NCI-H187 (cell line): ENCODE results near the gene LEMD2.
"Not testable (repeated sequence)": the region's sequence is repeated elsewhere in the genome, so short reads cannot be mapped to it uniquely, and the experiment has no call there.

ENCODE experiments used
- DNase-seq, 2 experiments: peaks; one replicate each; lab custom pipeline; 2025; lab: John Stamatoyannopoulos, UW

LEMD2 gene

DNA sequence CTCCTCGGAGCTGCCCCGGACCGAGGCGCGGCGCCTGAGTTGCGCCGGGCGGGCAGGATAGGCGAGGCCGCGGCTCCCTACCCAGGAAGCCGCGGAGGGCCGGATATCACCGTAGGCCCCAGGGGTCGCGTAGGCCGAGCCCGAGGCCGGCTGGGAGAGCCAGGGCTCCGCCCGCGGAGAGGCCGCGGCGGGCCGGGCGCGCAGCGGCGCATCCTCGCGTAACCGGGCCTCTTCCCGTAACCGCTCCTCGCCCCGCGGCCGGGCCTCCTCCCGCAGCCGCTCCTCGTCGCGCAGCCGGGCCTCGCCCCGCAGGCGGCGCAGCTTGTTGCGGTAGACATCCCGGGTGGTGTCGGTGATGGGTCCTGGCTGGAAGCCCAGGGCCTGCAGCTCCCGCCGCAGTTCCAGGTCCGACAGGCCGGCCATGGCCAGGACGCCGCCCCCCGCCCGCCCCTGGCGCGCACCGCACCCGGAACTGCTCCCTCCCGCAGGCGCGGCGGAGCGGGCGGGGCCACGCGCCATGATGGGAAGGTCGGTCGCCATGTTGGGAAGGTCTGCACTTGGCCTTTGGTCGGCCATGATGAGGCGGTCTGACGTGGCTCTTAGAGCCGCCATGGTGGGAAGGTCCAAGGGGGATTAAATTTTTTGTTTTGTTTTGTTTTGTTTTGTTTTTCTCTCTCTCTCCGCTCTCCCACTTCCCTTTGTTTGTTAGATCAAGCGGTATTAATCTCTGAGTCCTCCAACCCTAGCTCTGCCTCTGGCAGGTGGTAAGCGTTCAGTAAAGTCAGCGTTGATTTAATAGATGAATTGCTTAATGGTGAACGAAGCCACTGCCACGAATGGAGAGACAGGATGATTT lies at the start of gene LEMD2:
TSS of gene LEMD2 (minus strand) at position 437 of the 856 bp plus-strand sequence. CDS start at position 423, 14 bp downstream.
- peak; percentile 79 to 85 for DNase-seq

DNA sequence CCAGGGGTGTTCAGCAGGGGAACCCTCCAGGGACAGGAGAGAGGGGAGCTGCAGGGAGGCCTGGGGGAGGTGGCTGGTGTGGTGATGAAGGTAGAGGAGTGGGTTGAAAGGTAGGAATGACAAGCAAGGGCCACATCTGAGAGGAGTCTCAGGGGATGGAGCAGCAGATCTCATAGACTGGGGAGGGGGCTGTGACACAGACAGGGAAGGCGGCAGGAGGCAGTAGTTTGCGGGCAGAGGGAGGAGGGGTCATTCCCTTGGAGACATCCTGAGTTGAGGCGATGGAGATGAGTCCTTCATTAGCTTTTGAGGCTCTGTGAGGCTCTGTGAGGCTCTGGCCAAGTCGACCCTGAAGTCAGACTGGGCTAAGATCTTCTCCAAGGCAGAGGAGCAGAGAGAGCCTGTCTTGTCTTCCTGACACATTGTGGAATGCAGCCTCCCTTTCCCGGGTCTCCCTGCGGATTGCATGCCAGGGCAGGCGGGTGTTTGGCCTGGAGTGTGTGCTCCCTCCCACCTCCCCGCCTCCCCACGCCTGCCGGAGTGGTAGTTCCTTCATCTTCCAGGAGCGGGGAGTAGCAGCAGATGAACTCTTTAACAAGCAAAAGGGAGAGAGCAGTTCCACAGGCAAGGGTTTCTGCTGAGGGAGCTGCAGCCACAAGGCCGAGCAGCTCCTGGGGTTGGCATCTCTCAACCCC lies 49.2 kb upstream of the LEMD2 start:
- no peak for DNase-seq

DNA sequence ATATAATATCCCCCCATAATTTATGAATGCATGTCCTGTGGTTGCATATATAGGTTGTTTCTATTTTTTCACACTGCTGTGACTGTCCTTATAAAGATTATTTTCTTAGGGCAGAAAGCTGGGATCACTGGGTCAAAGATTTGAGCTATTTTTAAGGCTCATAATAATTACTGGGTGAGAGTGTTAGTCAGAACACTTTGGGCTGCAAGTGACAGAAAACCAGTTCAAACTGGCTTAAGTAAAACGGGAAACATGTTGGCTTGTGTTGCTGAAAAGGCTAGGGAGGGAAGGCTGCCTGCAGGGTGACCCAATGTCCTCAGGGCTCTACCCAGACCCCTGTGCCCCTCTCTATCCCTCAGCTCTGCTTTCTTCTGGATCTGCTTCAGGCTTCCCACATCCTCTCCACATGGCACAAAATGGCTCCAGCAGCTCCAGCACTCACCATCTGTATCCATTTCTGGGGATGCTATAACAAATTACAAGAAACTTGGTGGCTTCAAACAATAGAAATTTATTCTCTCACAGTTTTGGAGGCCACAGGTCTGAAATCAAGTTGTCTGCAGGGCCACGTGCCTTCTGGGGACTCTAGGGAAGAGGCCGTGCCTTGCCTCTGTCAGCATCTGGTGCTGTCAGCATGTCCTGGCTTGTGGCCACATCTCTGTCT lies 48.0 kb upstream of the LEMD2 start:
- no peak for DNase-seq

DNA sequence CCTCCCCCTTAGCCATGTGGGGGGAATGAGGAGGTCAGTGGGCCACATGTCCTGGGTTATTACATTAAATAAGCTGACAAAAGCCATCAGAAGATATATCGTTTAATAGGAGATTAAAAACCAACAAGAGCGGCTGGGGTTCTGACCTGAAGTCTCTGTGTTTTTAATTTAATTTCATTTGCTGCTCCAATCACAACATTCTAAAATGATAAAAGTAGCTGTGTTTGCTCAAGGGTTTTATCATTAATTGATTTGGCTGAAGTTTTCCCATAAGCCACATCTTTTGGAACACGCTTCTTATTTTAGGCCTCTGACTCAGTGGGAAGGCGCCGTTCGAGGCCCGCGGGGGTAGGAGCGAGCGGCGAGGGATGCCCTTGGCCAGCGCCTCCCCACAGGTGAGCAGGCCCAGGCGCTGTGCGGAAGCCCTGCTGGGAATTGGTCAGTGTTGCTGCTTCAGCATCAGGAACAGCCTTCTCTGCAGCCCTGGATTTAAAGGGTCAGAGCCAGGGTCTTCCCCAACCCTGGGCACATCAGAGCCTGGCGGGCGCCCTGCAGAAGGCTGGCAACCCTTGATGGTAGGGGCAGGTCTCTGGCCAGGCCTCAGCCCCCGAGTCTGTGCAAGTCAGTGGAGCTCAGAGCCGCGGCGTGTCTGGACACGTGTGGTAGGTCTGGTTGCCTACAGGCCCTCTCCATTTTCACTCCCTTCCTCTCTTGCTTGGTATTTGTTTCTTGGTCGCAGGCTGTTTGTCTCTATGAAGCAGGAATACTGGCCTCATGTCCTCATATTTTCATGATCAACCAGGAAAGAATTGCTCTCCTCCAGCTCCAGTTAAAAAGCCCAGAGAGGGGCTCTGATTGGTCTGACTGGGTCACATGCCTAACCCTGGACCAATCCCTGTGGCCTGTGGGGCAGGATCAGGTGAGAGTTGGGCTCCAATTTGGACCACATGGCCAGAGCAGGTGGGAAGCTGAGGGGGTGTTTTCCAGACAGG lies 45.8 kb upstream of the LEMD2 start:
- DNase-seq, result no peak

DNA sequence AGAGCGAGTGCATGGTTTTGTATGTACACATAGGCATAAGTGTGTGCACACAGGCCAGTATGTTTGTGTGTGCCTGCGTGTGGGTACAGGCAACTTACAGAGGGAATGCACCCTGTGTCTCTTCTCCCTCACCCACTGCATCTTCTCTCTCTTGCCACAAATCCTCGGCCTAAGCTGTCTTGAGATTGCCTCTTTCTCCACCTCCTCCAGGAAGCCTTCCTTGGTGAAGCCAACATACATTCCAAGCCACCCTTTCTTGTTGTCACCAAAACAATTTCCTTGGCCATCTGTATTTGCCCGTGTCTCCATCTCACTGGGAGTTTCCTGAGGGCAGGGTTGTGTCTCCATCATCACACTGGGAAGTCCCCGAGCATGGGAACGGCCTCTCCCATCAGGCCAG lies 44.7 kb upstream of the LEMD2 start:
- DNase-seq, result no peak

DNA sequence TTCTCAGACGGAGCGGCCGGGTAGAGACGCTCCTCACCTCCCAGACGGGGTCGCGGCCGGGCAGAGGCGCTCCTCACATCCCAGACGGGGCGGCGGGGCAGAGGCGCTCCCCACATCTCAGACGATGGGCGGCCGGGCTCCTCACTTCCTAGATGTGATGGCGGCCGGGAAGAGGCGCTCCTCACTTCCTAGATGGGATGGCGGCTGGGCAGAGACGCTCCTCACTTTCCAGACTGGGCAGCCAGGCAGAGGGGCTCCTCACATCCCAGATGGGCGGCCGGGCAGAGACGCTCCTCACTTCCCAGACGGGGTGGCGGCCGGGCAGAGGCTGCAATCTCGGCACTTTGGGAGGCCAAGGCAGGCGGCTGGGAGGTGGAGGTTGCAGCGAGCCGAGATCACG lies 43.9 kb upstream of the LEMD2 start:
- DNase-seq, result not testable (repeated sequence)

DNA sequence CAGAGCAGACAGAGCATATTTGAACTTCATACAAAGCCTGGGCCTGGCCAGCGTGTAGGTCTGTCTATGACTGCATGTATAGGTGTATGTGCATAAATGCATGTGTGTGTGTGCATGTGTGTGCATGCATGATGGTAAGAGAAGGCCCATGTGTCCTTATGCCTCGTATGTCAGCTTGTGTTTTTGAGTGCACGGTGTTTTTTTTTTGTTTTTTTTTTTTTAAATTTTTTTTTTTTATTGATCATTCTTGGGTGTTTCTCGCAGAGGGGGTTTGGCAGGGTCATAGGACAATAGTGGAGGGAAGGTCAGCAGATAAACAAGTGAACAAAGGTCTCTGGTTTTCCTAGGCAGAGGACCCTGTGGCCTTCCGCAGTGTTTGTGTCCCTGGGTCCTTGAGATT lies 42.8 kb upstream of the LEMD2 start:
- DNase-seq, result not testable (repeated sequence)

DNA sequence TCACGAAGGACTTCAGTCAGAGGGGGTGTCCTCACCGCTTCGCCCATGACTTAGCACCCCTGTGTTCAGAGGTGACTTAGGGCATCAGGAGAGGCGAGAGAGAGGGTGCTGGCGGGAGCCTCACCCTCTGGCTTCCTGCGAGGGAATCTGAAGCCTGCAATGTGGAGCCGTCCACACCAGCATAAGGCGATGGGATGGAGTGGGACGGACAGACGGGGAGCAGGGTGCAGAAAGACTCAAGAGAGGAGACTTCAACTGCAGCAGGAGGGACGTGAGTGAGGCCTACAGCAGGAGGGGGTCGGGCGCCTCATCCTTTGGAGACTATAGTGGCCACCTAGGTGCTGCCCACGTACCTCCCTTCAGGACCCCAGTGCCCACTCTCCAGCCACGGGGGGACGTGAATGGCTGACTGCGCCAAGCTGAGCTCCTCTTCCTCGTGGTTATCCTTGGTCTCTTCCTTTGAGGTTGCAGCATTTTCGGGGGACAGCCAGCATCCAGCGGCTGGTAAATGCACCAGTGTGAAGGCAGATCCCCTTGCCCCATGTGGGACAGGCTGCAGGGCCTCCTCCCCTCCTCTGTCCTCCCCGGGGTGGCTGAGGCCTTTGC lies 41.8 kb upstream of the LEMD2 start:
- no peak for DNase-seq

DNA sequence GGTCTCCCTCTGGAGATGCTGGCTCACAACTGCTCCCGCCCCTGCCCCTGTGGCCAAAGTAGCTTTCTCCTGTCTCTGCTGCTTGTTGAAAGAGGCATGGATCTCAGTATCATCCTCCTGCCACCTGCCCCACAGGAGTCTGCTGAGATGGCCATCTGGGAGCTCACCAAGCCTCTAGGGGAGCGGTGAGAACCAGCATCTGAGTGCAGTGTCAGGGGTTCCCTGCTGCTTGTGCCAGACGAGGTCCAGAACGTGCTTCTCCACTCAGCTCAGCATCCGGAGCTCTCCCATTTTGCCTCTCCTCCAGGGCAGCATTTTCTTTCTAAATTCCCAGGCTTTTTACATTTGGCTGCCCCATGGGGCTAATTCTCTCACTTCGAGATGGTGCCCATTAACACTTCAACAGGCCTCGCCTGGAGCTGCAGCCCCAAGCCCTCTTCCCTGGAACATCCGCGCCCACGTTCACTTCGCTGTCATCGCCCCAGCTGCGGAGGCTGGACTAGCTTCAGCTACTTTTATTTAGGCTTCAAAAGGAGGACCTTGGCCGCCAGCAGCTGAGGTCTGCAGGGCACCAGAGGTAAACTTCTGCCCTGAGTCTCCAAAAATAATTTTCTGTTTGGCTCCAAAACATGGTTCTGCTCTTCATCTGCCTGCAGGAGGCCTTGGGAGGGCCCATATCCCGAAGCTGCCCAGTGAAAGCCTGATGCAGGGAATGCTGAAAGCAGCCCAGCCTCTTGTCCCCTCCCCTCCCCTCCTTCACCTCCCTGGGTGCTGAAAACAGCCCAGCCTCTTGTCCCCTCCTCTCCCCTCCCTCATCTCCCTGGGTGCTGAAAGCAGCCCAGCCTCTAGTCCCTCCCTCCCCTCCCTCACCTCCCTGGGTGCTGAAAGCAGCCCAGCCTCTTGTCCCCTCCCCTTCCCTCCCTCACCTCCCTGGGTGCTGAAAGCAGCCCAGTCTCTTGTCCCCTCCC lies 40.1 kb upstream of the LEMD2 start:
- DNase-seq, result no peak

DNA sequence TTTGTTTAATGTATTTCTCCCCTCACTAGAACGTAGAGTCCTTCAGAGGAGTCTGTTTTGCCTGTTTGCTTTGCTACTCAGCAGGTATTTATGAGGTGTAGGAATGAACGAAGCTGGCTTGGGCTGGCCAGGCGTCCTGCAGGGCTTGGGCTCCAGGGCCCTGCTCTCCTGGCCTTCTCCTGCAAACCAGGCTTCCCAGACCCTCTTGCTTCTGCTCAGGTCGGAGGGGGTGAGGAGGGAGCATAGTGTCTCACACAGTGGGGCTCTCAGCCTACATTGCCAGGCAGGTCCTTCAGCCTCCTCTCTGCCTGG lies 39.5 kb upstream of the LEMD2 start:
- no peak for DNase-seq

DNA sequence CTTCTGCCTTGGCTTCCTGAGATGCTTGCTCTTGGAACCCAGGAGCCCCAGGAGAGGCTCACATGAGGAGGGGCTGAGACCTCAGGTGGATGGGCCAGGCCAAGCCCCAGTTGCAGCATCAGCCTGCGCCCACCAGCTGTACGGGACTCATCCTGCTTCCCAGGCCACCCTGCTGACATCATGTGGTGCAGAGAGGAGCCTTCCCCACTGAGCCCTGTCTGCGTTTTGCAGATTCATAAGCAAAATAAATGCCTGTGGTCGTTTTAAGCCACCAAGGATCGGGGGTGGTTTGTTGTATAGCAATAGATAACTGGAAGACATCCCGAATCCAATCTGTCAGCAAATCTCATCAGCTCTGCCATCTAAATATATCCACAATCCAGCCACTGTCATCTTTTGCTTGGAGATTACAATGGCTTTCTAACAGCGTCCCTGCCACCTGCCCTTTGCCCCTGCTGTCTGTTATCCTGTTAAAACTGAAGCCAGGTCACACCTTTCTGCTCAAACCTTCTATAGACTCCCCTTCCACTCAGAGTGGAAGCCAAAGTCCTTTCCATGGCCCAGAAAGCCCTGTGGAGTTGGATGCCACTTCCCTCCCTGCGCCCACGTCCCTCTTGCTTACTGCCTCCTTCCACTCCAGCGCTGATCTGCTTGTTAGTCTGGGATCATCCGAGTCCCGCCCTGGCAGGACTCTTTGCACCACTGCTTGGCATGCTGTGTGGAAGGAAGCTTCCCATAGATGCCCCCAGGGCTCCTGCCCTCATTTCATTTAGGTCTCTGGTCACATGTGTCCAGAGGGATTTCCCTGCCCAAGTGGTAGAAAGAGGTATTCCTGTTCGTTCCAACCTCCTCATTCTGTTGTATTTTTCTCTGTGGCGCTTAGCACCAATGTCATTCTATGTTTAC lies 38.9 kb upstream of the LEMD2 start:
- DNase-seq, result no peak

DNA sequence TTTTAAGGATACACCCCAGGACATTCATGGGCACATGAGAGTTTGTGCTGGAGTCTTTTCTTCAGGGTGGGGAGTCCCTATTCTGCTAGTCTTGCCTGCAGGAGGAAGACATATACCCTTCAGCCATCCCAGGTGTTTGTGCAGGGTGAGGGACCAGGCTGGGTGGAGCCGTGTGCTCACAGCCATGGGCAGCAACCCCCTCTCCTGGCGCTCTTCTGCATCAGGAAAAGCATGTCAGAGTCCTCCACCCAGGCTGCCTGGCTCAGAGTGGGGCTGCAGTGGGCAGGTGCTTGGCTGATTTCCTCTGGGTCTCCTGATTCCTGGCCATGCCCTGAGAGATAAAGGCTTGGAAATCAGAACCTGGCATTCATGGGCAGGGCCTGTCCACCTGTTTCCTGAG lies 37.6 kb upstream of the LEMD2 start:
- DNase-seq, result no peak

DNA sequence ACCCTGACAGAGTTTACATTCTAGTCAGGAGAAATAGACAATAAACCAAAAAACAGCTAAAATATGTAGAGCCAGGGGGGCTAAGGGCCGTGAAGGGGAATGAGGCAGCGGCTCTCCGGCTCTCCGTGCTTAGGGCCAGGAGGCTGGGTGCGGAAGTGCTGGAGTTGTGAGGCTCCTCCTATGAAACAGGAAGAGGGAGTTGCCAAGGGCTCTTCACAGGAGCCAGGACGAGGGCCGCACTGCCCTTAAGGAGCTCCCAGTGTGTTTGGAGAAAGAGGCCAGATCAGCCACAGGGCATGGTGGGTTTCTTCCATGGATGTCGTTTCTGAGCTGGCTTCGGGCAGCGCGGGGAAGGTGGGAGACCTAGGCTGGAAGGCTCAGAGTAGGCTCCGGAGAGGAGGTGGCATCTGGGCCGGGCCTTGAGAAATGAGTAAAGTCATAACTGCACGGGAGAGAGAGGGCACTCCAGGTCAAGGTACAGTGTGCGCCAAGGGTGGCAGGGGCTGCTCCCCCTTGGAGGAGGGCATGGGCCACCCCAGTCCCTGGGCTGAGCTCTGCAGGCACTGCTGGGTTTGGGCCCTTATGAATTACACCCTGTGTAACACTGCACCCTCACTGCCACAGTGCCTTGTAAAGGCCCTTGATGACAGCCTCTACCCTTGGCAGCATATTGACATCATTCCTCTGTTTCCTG lies 35.7 kb upstream of the LEMD2 start:
- DNase-seq, result no peak

DNA sequence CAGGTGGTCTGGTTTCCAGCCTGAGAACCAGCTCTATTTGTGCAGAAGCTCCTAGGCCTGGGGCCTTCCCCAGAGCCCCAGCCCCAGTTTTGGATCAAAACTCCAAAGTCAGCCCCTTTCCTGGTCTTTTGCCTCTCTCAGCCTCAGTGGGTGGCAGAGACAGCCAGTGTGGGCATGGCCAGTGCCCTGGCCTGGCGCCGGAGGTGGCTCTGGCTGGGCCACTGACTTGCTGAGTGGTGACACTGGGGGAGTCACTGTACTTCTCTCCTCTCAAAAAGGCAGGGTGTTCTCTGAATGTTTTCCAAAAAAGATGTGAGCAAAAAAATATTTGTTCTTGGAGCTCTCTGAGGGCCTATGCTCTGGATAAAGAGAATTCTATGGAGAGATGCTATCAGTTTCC lies 34.9 kb upstream of the LEMD2 start:
- DNase-seq, result no peak

DNA sequence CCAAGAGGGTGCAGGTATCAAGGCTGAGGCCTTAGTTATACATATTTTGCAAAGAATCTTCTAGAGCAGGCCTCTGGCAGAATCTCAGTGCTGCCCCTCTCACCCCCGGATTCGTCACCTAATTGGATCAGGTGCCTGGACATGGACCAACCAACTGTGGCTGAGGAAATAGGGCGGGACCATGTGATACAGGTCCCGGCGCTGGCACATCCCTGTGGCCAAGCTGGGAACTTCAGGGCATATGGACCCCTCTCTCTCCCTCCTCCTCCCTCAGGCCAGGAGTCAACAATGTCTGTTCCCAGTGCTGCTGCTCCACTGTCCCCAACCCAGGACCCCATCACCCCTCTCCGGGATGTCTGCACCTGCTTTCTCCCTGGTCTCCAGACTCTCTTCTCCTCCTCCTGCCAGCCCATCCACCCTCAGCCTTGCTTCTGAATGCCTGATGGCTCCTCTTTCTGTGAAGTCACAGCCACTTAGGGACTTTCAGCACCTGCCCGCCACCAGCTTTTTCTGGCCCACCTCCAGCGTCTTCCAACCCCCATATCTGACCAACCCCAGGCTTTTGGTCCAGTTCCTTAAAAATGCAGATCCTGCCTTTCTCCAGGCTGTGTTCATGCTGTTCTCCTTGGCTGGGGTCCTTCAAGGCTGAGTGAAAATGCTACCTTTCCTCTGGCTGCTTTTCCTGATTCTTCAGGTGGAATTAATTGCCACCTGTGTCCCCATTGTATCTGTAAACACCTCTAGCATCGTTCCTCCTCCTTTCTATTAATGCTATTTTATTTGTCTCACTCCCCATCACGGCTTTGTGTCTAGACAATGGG lies 33.9 kb upstream of the LEMD2 start:
- no peak for DNase-seq

DNA sequence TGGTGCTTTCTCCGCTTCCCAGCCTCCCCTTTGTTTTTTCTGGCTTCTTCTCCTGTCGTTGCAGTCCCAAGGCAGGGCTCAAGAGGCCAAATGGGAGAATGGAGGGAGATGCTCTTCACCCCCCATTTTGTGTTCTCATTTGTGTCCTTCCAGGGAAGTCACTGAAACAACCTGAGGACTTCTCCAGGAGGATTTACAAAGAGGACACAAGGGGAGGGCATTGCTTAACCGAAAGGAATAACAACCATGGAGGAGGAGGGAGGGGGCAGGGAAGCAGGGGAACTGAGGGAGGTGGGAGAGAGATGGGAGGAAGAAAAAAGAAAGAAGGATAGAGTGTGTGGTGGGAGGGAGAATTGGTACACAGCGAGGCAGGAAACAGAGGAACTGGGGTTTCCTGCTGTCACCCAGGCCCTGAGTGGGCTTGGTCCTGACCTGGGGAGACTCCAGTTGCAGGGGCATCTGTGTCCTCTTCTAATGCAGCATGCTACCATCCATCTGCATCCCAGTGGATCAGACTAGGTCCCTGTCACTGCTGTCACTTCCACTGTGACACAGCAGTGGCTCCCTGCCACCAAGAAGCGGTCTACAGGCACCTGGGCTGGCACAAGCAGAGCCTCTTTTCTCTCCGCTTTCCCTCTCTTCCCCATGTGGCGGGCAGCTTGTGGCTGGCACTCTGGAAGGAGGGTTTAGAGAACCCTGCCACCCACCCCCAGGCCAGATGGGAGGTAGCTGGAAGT lies 32.0 kb upstream of the LEMD2 start:
- DNase-seq, result no peak

DNA sequence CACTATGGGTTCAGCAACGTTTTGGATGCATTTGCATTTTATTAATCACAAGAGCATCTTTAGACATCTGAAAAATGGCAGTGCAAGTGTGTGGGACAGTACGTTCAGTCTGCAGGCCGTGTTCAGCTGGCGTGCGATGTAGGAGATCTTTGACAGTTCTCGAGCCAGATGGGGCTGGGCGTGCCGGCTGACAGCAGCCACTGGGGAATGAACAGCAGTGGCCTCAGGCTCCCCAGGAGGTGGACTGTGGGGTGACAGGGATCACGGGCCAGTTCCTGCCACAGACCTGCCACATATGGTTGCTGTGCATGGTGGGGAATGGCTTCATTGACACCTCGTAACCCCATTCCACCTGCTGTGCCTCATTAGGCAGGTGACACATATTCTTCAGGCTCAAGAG lies 31.3 kb upstream of the LEMD2 start:
- no peak for DNase-seq
